Measurements from ENCODE around the gene PLA2G3. TPM values are rescaled to one million over a fixed set of nuclear protein-coding genes. Genes with fewer than 3 reads are reported as not detected.

PLA2G3 gene
- total RNA-seq, 1 experiment from 2014 or later = 18.3 TPM

DNA sequence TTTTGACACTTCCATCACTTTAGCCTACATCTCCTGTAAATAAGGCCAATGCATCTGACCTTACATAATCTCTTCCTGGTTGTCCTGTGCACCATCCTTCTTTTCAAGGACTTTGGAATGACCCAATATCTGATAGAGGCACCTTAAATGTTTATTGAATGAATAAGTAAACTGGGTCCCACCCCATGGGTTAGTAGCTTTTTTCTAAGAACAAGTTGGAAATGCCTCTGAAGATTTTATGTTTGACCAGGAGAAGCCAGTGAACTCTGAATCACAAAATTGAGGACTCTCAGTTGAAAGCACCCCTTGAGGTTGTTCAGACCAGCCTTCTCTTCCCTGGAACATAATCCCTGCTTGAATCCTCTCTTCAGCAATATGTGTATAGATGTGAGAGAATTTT lies 21.1 kb upstream of the PLA2G3 start:
- ChIA-PET CTCF (interaction anchor here (0.7 to 1.9 kb wide), 2 partner anchors 72 to 111 kb away, joined by 3 to 5 read pairs; no protein-coding TSS in a partner anchor), POLR2A (no interaction called here)
- TF ChIP-seq CREB1 (CRISPR knock-in tag; IDR thresholded peaks at IDR 0.05) (no peak), HMGA2 (CRISPR knock-in tag; IDR thresholded peaks at IDR 0.05) (no peak), ZNF317 (CRISPR knock-in tag; IDR thresholded peaks at IDR 0.05; ENCODE audit: borderline replicate concordance, low read depth) (no peak), ZNF396 (CRISPR knock-in tag; IDR thresholded peaks at IDR 0.05; ENCODE audit: borderline replicate concordance) (no peak), ETV6 (CRISPR knock-in tag; IDR thresholded peaks at IDR 0.05) (no peak), ZNF423 (CRISPR knock-in tag; IDR thresholded peaks at IDR 0.05) (no peak), ESRRA (CRISPR knock-in tag; IDR thresholded peaks at IDR 0.05; ENCODE audit: borderline replicate concordance) (no peak), GRHL2 (CRISPR knock-in tag; IDR thresholded peaks at IDR 0.05; ENCODE audit: insufficient replicate concordance, severe bottlenecking) (no peak)
- TF ChIP-seq, protein P1, sequence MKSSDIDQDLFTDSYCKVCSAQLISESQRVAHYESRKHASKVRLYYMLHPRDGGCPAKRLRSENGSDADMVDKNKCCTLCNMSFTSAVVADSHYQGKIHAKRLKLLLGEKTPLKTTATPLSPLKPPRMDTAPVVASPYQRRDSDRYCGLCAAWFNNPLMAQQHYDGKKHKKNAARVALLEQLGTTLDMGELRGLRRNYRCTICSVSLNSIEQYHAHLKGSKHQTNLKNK (CRISPR knock-in tag; IDR thresholded peaks at IDR 0.05) = no peak
- TF ChIP-seq, protein P2, sequence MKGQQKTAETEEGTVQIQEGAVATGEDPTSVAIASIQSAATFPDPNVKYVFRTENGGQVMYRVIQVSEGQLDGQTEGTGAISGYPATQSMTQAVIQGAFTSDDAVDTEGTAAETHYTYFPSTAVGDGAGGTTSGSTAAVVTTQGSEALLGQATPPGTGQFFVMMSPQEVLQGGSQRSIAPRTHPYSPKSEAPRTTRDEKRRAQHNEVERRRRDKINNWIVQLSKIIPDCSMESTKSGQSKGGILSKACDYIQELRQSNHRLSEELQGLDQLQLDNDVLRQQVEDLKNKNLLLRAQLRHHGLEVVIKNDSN (CRISPR knock-in tag; IDR thresholded peaks at IDR 0.05) = no peak
- TF ChIP-seq, protein P3, sequence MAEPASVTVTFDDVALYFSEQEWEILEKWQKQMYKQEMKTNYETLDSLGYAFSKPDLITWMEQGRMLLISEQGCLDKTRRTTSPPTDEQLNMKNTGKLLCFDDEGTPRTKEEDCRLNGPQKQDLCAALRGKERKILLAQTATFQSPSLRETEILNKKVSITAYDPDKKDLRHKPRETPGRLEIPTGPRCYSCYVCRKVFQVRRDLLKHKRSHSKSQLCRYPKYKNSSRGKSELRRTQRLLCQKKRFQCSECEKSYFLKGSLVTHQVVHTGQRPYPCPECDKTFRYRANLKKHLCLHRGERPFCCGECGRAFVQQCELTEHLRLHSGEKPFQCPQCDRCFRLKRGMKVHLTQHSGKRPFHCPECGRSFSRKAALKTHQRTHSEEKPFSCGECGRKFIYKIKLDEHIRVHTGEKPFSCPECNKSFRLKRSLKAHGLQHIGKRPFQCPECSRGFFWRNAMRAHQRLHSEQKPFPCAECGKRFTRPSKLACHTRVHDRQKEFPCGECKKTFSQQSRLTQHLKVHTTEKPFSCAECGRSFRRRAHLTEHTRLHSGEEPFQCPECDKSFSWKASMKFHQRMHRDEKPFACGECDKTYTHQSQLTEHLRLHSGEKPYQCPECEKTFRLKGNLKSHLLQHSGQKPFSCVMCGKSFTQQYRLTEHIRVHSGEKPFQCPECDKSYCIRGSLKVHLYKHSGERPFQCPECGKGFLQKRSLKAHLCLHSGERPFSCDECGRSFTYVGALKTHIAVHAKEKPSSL (CRISPR knock-in tag; conservative IDR thresholded peaks at IDR 0.05) = no peak
- TF ChIP-seq, protein P4, sequence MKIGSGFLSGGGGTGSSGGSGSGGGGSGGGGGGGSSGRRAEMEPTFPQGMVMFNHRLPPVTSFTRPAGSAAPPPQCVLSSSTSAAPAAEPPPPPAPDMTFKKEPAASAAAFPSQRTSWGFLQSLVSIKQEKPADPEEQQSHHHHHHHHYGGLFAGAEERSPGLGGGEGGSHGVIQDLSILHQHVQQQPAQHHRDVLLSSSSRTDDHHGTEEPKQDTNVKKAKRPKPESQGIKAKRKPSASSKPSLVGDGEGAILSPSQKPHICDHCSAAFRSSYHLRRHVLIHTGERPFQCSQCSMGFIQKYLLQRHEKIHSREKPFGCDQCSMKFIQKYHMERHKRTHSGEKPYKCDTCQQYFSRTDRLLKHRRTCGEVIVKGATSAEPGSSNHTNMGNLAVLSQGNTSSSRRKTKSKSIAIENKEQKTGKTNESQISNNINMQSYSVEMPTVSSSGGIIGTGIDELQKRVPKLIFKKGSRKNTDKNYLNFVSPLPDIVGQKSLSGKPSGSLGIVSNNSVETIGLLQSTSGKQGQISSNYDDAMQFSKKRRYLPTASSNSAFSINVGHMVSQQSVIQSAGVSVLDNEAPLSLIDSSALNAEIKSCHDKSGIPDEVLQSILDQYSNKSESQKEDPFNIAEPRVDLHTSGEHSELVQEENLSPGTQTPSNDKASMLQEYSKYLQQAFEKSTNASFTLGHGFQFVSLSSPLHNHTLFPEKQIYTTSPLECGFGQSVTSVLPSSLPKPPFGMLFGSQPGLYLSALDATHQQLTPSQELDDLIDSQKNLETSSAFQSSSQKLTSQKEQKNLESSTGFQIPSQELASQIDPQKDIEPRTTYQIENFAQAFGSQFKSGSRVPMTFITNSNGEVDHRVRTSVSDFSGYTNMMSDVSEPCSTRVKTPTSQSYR (CRISPR knock-in tag; IDR thresholded peaks at IDR 0.05) = no peak
- TF ChIP-seq, protein P5, sequence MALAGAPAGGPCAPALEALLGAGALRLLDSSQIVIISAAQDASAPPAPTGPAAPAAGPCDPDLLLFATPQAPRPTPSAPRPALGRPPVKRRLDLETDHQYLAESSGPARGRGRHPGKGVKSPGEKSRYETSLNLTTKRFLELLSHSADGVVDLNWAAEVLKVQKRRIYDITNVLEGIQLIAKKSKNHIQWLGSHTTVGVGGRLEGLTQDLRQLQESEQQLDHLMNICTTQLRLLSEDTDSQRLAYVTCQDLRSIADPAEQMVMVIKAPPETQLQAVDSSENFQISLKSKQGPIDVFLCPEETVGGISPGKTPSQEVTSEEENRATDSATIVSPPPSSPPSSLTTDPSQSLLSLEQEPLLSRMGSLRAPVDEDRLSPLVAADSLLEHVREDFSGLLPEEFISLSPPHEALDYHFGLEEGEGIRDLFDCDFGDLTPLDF (CRISPR knock-in tag; IDR thresholded peaks at IDR 0.05) = no peak
- TF ChIP-seq, protein P6, sequence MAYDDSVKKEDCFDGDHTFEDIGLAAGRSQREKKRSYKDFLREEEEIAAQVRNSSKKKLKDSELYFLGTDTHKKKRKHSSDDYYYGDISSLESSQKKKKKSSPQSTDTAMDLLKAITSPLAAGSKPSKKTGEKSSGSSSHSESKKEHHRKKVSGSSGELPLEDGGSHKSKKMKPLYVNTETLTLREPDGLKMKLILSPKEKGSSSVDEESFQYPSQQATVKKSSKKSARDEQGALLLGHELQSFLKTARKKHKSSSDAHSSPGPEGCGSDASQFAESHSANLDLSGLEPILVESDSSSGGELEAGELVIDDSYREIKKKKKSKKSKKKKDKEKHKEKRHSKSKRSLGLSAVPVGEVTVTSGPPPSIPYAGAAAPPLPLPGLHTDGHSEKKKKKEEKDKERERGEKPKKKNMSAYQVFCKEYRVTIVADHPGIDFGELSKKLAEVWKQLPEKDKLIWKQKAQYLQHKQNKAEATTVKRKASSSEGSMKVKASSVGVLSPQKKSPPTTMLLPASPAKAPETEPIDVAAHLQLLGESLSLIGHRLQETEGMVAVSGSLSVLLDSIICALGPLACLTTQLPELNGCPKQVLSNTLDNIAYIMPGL (CRISPR knock-in tag; IDR thresholded peaks at IDR 0.05) = no peak
- TF ChIP-seq, protein P7, sequence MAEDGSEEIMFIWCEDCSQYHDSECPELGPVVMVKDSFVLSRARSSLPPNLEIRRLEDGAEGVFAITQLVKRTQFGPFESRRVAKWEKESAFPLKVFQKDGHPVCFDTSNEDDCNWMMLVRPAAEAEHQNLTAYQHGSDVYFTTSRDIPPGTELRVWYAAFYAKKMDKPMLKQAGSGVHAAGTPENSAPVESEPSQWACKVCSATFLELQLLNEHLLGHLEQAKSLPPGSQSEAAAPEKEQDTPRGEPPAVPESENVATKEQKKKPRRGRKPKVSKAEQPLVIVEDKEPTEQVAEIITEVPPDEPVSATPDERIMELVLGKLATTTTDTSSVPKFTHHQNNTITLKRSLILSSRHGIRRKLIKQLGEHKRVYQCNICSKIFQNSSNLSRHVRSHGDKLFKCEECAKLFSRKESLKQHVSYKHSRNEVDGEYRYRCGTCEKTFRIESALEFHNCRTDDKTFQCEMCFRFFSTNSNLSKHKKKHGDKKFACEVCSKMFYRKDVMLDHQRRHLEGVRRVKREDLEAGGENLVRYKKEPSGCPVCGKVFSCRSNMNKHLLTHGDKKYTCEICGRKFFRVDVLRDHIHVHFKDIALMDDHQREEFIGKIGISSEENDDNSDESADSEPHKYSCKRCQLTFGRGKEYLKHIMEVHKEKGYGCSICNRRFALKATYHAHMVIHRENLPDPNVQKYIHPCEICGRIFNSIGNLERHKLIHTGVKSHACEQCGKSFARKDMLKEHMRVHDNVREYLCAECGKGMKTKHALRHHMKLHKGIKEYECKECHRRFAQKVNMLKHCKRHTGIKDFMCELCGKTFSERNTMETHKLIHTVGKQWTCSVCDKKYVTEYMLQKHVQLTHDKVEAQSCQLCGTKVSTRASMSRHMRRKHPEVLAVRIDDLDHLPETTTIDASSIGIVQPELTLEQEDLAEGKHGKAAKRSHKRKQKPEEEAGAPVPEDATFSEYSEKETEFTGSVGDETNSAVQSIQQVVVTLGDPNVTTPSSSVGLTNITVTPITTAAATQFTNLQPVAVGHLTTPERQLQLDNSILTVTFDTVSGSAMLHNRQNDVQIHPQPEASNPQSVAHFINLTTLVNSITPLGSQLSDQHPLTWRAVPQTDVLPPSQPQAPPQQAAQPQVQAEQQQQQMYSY (CRISPR knock-in tag; IDR thresholded peaks at IDR 0.05) = no peak
- TF ChIP-seq, protein P8, sequence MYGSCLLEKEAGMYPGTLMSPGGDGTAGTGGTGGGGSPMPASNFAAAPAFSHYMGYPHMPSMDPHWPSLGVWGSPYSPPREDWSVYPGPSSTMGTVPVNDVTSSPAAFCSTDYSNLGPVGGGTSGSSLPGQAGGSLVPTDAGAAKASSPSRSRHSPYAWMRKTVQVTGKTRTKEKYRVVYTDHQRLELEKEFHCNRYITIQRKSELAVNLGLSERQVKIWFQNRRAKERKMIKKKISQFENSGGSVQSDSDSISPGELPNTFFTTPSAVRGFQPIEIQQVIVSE (CRISPR knock-in tag; IDR thresholded peaks at IDR 0.05; ENCODE audit: borderline replicate concordance) = no peak
- TF ChIP-seq, protein P9, sequence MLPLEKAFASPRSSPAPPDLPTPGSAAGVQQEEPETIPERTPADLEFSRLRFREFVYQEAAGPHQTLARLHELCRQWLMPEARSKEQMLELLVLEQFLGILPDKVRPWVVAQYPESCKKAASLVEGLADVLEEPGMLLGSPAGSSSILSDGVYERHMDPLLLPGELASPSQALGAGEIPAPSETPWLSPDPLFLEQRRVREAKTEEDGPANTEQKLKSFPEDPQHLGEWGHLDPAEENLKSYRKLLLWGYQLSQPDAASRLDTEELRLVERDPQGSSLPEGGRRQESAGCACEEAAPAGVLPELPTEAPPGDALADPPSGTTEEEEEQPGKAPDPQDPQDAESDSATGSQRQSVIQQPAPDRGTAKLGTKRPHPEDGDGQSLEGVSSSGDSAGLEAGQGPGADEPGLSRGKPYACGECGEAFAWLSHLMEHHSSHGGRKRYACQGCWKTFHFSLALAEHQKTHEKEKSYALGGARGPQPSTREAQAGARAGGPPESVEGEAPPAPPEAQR (CRISPR knock-in tag; IDR thresholded peaks at IDR 0.05) = no peak
- H3K27me3 Mint-ChIP-seq (ENCODE audit: low read depth) = peaks cover 34% of the 10 kb centered on the region
- no peak for ATAC-seq
- H3K36me3 Mint-ChIP-seq = peaks cover 7% of the 10 kb centered on the region
- no peak overlapping the region for H3K27ac Mint-ChIP-seq
- no peak for DNase-seq (ENCODE audit: low spot score)
- peaks cover 10% of the 10 kb centered on the region for H3K4me1 Mint-ChIP-seq
- H3K9me3 Mint-ChIP-seq = peaks cover 6% of the 10 kb centered on the region; the same call in 1 of the 2 replicates
- peak overlapping the region; percentile 92 for H3K4me3 Mint-ChIP-seq

All from WTC11 (cell line).